ENCODE measurements around the gene TEX19.

DNA sequence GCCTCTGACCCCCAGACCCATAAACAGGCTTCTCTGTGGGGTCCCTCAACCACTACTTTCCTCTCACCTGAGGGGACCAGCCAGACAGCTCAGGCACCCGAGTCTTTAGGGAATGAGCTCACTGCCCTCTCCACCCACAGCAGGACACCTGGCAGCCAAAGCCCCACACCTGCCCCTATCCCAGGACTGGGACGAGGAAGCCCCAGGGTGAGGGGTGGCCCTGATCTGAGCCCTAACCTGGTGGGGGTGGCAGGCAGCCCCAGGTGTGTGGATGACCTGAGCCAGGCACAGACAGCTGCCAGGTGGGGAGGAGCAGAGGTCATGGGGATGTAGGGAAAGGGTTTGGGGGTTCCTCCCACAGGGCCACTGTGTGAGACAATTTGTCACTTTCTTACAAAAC lies 1.7 kb upstream of the TEX19 start:
- TF ChIP-seq, protein P1, sequence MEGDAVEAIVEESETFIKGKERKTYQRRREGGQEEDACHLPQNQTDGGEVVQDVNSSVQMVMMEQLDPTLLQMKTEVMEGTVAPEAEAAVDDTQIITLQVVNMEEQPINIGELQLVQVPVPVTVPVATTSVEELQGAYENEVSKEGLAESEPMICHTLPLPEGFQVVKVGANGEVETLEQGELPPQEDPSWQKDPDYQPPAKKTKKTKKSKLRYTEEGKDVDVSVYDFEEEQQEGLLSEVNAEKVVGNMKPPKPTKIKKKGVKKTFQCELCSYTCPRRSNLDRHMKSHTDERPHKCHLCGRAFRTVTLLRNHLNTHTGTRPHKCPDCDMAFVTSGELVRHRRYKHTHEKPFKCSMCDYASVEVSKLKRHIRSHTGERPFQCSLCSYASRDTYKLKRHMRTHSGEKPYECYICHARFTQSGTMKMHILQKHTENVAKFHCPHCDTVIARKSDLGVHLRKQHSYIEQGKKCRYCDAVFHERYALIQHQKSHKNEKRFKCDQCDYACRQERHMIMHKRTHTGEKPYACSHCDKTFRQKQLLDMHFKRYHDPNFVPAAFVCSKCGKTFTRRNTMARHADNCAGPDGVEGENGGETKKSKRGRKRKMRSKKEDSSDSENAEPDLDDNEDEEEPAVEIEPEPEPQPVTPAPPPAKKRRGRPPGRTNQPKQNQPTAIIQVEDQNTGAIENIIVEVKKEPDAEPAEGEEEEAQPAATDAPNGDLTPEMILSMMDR (conservative IDR thresholded peaks at IDR 0.05; ENCODE audit: low read depth, low read length): no peak
- TF ChIP-seq SMC3 (IDR thresholded peaks at IDR 0.05; ENCODE audit: low read depth, low read length) (no peak), POLR2A (IDR thresholded peaks at IDR 0.05; ENCODE audit: low read depth, low read length) (no peak), MXI1 (IDR thresholded peaks at IDR 0.05; ENCODE audit: borderline replicate concordance, low read depth, low read length) (no peak), RCOR1 (IDR thresholded peaks at IDR 0.05; ENCODE audit: insufficient replicate concordance, low read length) (no peak), CEBPB (IDR thresholded peaks at IDR 0.05; ENCODE audit: low read depth, low read length) (no peak), BHLHE40 (IDR thresholded peaks at IDR 0.05; ENCODE audit: low read depth, low read length) (no peak), MAZ (IDR thresholded peaks at IDR 0.05; ENCODE audit: borderline replicate concordance, low read depth, low read length) (no peak), RAD21 (IDR thresholded peaks at IDR 0.05; ENCODE audit: low read length) (no peak), MAFK (IDR thresholded peaks at IDR 0.05; ENCODE audit: low read depth, low read length) (no peak), FOS (IDR thresholded peaks at IDR 0.05; ENCODE audit: low read depth, low read length) (no peak), RFX5 (IDR thresholded peaks at IDR 0.05; ENCODE audit: low read depth, low read length) (no peak)
- TF ChIP-seq, protein P2, sequence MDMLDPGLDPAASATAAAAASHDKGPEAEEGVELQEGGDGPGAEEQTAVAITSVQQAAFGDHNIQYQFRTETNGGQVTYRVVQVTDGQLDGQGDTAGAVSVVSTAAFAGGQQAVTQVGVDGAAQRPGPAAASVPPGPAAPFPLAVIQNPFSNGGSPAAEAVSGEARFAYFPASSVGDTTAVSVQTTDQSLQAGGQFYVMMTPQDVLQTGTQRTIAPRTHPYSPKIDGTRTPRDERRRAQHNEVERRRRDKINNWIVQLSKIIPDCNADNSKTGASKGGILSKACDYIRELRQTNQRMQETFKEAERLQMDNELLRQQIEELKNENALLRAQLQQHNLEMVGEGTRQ (IDR thresholded peaks at IDR 0.05; ENCODE audit: low read depth, low read length): no peak
- TF ChIP-seq, protein P3, sequence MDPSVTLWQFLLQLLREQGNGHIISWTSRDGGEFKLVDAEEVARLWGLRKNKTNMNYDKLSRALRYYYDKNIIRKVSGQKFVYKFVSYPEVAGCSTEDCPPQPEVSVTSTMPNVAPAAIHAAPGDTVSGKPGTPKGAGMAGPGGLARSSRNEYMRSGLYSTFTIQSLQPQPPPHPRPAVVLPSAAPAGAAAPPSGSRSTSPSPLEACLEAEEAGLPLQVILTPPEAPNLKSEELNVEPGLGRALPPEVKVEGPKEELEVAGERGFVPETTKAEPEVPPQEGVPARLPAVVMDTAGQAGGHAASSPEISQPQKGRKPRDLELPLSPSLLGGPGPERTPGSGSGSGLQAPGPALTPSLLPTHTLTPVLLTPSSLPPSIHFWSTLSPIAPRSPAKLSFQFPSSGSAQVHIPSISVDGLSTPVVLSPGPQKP (IDR thresholded peaks at IDR 0.05; ENCODE audit: borderline replicate concordance, low read depth, low read length): no peak

All from IMR-90 (cell line).